Measurements from ENCODE around the gene HPCAL1.

DNA sequence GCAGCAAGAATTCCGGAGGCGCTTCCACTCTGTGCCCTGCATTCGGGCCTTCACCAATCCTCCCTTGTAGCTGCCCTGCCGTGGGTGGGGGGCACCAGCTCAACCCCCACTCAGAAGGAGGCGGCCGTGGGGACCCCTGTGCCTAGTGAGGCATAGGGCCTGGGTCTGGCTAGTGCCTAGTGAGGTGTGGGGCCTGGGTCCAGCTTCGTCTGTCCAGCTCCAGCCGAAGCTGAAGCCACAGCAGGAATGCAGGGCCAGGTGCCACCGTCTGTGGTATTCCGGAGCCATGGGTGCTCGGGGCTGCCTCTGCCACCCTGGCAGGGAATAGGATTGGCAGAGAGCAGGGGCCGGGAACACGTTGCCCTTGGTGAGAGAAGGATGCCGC, 133.1 kb downstream of the HPCAL1 start:
- TF ChIP-seq, protein P1, sequence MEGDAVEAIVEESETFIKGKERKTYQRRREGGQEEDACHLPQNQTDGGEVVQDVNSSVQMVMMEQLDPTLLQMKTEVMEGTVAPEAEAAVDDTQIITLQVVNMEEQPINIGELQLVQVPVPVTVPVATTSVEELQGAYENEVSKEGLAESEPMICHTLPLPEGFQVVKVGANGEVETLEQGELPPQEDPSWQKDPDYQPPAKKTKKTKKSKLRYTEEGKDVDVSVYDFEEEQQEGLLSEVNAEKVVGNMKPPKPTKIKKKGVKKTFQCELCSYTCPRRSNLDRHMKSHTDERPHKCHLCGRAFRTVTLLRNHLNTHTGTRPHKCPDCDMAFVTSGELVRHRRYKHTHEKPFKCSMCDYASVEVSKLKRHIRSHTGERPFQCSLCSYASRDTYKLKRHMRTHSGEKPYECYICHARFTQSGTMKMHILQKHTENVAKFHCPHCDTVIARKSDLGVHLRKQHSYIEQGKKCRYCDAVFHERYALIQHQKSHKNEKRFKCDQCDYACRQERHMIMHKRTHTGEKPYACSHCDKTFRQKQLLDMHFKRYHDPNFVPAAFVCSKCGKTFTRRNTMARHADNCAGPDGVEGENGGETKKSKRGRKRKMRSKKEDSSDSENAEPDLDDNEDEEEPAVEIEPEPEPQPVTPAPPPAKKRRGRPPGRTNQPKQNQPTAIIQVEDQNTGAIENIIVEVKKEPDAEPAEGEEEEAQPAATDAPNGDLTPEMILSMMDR (IDR thresholded peaks at IDR 0.05), result no peak
- TF ChIP-seq POLR2A (IDR thresholded peaks at IDR 0.05), result no peak
